ENCODE measurements around the gene LCNL1. TPM values are rescaled to one million over a fixed set of nuclear protein-coding genes. Genes with fewer than 3 reads are reported as not detected.

The LCNL1 gene
- total RNA-seq, 4 donors from 2014 or later = 0.19 TPM; not detected in 3

- intact Hi-C loops (cut with DNase I) = no loop called here
- H3K9me3 ChIP-seq = no peaks in the 10 kb centered on the region
- no peak for DNase-seq
- H3K4me1 ChIP-seq = peaks cover 0 to 14% (median 0%) of the 10 kb centered on the region in 3 donors
- no peak overlapping the region for H3K27ac ChIP-seq
- no peak overlapping the region for H3K4me3 ChIP-seq
- TF ChIP-seq CTCF (IDR thresholded peaks at IDR 0.05) = no peak
- TF ChIP-seq POLR2A (IDR thresholded peaks at IDR 0.05) = no peak
- 31 to 58% methylated on average over 6 to 15 of the region's 24 CpGs for WGBS, 2 donors
- no peaks in the 10 kb centered on the region for H3K27me3 ChIP-seq
- peaks cover 0 to 29% (median 0%) of the 10 kb centered on the region in 3 donors for H3K36me3 ChIP-seq
Measured at GRCh38 chr9:137006116-137007003, 23.6 kb downstream of the LCNL1 start.

GRCh38 chr9:137007108-137007815 is 24.5 kb downstream of the LCNL1 start:
- DNase-seq = no peak
- intact Hi-C loops (cut with DNase I) = no loop called here
- no peaks in the 10 kb centered on the region for H3K9me3 ChIP-seq
- peaks cover 0 to 38% (median 0%) of the 10 kb centered on the region in 3 donors for H3K36me3 ChIP-seq
- TF ChIP-seq CTCF (IDR thresholded peaks at IDR 0.05) (no peak), POLR2A (IDR thresholded peaks at IDR 0.05) (no peak)
- no peaks in the 10 kb centered on the region for H3K27me3 ChIP-seq
- H3K4me3 ChIP-seq = no peak overlapping the region
- peaks cover 0 to 14% (median 0%) of the 10 kb centered on the region in 3 donors for H3K4me1 ChIP-seq
- no peak overlapping the region for H3K27ac ChIP-seq
- 60 to 69% methylated on average over 3 to 7 of the region's 30 CpGs for WGBS, 2 donors

- Histone ChIP-seq H3K27me3 (no peaks in the 10 kb centered on the region), H3K27ac (no peak overlapping the region), H3K9me3 (no peaks in the 10 kb centered on the region), H3K4me1 (peaks cover 0 to 14% (median 0%) of the 10 kb centered on the region in 3 donors), H3K36me3 (peaks cover 0 to 44% (median 0%) of the 10 kb centered on the region in 3 donors), H3K4me3 (no peak overlapping the region)
- no peak for DNase-seq
- TF ChIP-seq POLR2A (IDR thresholded peaks at IDR 0.05) = no peak
- no peak for TF ChIP-seq CTCF (IDR thresholded peaks at IDR 0.05)
- intact Hi-C loops (cut with DNase I) = no loop called here
- 83 to 86% methylated on average over 2 to 6 of the region's 13 CpGs for WGBS, 2 donors
Measured at GRCh38 chr9:137007816-137008270, 25.1 kb downstream of the LCNL1 start.

GRCh38 chr9:137008312-137008711 is 25.5 kb downstream of the LCNL1 start:
- TF ChIP-seq POLR2A (IDR thresholded peaks at IDR 0.05) = no peak
- TF ChIP-seq CTCF (IDR thresholded peaks at IDR 0.05) = no peak
- H3K27ac ChIP-seq = no peak overlapping the region
- WGBS, 2 donors = no CpG with 5 or more reads among the region's 22 CpGs

GRCh38 chr9:137009217-137009616 is 26.4 kb downstream of the LCNL1 start:
- WGBS, 2 donors = 100% methylated on average over 2 of the region's 18 CpGs; no CpG with 5 or more reads in 1 of the 2 donors
- H3K9me3 ChIP-seq = no peaks in the 10 kb centered on the region
- no peak overlapping the region for H3K27ac ChIP-seq
- intact Hi-C loops (cut with DNase I) = no loop called here
- H3K4me3 ChIP-seq = no peak overlapping the region
- peaks cover 0 to 14% (median 0%) of the 10 kb centered on the region in 3 donors for H3K4me1 ChIP-seq
- H3K27me3 ChIP-seq = no peaks in the 10 kb centered on the region
- no peak for DNase-seq
- TF ChIP-seq CTCF (IDR thresholded peaks at IDR 0.05) (no peak), POLR2A (IDR thresholded peaks at IDR 0.05) (no peak)
- H3K36me3 ChIP-seq = peaks cover 0 to 57% (median 0%) of the 10 kb centered on the region in 3 donors

More at GRCh38 chr9:137008312-137008711, 25.5 kb downstream of the LCNL1 start:
- H3K27me3 ChIP-seq = no peaks in the 10 kb centered on the region
- peaks cover 0 to 14% (median 0%) of the 10 kb centered on the region in 3 donors for H3K4me1 ChIP-seq
- no peak overlapping the region for H3K4me3 ChIP-seq
- no peak for DNase-seq
- peaks cover 0 to 48% (median 0%) of the 10 kb centered on the region in 3 donors for H3K36me3 ChIP-seq
- H3K9me3 ChIP-seq = no peaks in the 10 kb centered on the region
- intact Hi-C loops (cut with DNase I) = no loop called here
